ENCODE measurements around the gene RUSC2.
A peak's percentile ranks its signal among the peaks of the same experiment; 100 is the strongest.

Gene RUSC2

DNA sequence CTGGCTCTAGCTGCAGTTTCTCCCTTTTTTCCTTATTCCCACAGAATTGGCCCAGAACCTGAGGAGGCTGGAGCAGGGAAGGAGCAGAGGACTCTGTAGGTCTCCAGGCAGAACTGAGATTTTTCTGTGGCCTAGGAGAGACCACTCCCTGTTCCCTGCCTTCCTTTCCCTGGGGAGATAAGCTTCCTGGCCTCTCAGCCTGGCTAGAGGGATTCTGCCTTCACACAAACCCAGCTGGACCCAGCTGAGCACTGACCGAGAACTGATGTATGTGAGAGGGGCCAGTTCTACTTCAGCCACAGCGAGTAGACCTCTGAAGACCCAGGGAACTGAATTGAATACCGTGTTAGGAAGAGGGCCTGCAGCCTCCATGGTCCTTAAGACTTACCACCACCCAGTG, 48.0 kb downstream of the RUSC2 start:
- DNase-seq (ENCODE audit: low spot score), result no peak
- Histone ChIP-seq H3K4me1 (ENCODE audit: control insufficient read depth in 2 of 2, insufficient read depth in 1 of 2, low read depth in 1 of 2, low read length in 2 of 2) (peaks cover 9 to 20% of the 10 kb centered on the region in 2 donors), H3K79me1 (ENCODE audit: low read depth, low read length) (peaks cover 2% of the 10 kb centered on the region), H2BK120ac (ENCODE audit: low read depth, low read length) (no peak overlapping the region), H2BK12ac (ENCODE audit: low read length) (no peak overlapping the region), H3K23ac (ENCODE audit: low read depth, low read length, poor library complexity) (no peak overlapping the region), H3K27ac (replicated peaks; ENCODE audit: low read length) (peak overlapping the region; percentile 81), H4K91ac (ENCODE audit: low read depth, low read length, poor library complexity) (no peak overlapping the region), H3K9me3 (replicated peaks in 1 of 2; ENCODE audit: control insufficient read depth in 2 of 2, insufficient read depth in 1 of 2, low read depth in 1 of 2, low read length in 2 of 2) (no peaks in the 10 kb centered on the region), H2AK5ac (ENCODE audit: low read depth, low read length) (peak overlapping the region; percentile 13), H4K8ac (ENCODE audit: low read depth, low read length) (no peak overlapping the region), H3K18ac (ENCODE audit: low read length) (peak overlapping the region; percentile 44), H3K4me2 (ENCODE audit: insufficient read depth, low read length, poor library complexity, severe bottlenecking) (no peak overlapping the region), H3K4me3 (ENCODE audit: low read length in 2 of 2) (peak overlapping the region in 1 of 2 donors; percentile 70), H3K14ac (ENCODE audit: low read length) (peak overlapping the region; percentile 76), H2AFZ (ENCODE audit: low read length) (peak overlapping the region; percentile 90), H2BK5ac (ENCODE audit: low read length) (no peak overlapping the region), H3K4ac (ENCODE audit: low read length) (peak overlapping the region; percentile 19), H3K27me3 (ENCODE audit: control insufficient read depth in 3 of 3, insufficient read depth in 3 of 3, low read depth in 1 of 3, low read length in 3 of 3) (no peaks in the 10 kb centered on the region), H2BK15ac (ENCODE audit: low read length) (peak overlapping the region; percentile 5), H3K36me3 (replicated peaks in 1 of 2; ENCODE audit: control insufficient read depth in 2 of 2, insufficient read depth in 2 of 2, low read length in 2 of 2) (no peaks in the 10 kb centered on the region), H3K9ac (ENCODE audit: low read depth, low read length, poor library complexity) (peak overlapping the region; percentile 36)
- WGBS, 2 donors (ENCODE audit: extremely low coverage in 2 of 2, insufficient read length in 2 of 2, insufficient replicate concordance in 1 of 2), result no CpG with 5 or more reads among the region's 3 CpGs

DNA sequence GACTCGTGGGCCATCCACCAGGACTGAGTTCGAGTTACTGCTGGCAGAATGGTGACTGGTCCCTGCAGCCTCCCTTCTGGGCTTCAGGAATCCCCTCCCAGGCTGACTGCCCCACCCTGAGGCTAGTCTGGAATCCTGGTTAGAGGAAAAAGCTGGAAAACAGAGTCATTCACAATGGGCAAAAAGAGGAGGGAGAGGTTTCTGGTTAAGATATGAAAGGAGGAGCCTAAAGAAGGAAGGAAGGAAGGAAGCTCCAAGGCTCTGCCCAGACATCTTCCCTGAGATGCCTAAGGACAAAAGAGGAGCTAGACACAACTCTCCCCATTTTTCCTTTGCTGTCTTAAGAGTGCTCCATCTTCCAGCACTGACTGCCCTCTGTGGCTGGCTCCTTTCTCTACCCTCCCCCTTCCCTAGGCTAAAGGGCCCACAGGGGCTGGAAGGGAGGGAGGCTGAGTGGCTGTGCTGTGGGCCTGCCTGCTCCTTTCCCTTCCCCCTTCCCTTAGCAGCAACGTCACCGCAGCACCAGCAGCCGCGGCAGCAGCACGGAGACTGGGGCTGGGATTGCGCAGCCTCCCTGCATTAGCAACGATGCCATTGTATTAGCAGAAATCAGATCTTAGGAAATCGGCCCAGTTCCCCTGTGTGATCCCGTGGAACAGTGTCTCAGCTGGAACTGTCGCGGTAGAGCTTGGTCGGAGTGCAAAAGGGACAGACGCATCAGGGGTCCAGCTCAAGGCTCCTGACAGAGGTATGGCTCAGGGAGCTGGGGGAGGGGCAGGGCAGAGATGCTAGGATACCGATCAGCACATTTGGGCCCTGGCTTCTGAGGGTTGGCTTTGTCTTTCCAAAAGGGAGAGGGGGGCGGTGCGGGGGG, 48.7 kb downstream of the RUSC2 start:
- peaks cover 9 to 20% of the 10 kb centered on the region in 2 donors for H3K4me1 ChIP-seq (ENCODE audit: control insufficient read depth in 2 of 2, insufficient read depth in 1 of 2, low read depth in 1 of 2, low read length in 2 of 2)
- peak; percentile 57 for DNase-seq (ENCODE audit: low spot score)
- H3K14ac ChIP-seq (ENCODE audit: low read length), result peak overlapping the region; percentile 76
- H3K4me2 ChIP-seq (ENCODE audit: insufficient read depth, low read length, poor library complexity, severe bottlenecking), result peak overlapping the region; percentile 63
- H3K27ac ChIP-seq (replicated peaks; ENCODE audit: low read length), result peak overlapping the region; percentile 81
- no peak overlapping the region for H3K4ac ChIP-seq (ENCODE audit: low read length)
- H2BK15ac ChIP-seq (ENCODE audit: low read length), result no peak overlapping the region
- no peak overlapping the region for H2BK12ac ChIP-seq (ENCODE audit: low read length)
- H3K18ac ChIP-seq (ENCODE audit: low read length), result peak overlapping the region; percentile 44
- no peak overlapping the region for H2BK120ac ChIP-seq (ENCODE audit: low read depth, low read length)
- no peaks in the 10 kb centered on the region for H3K27me3 ChIP-seq (ENCODE audit: control insufficient read depth in 3 of 3, insufficient read depth in 3 of 3, low read depth in 1 of 3, low read length in 3 of 3)
- H3K36me3 ChIP-seq (replicated peaks in 1 of 2; ENCODE audit: control insufficient read depth in 2 of 2, insufficient read depth in 2 of 2, low read length in 2 of 2), result no peaks in the 10 kb centered on the region
- H3K9me3 ChIP-seq (replicated peaks in 1 of 2; ENCODE audit: control insufficient read depth in 2 of 2, insufficient read depth in 1 of 2, low read depth in 1 of 2, low read length in 2 of 2), result no peaks in the 10 kb centered on the region
- H2BK5ac ChIP-seq (ENCODE audit: low read length), result no peak overlapping the region
- H3K79me1 ChIP-seq (ENCODE audit: low read depth, low read length), result peaks cover 2% of the 10 kb centered on the region
- H4K91ac ChIP-seq (ENCODE audit: low read depth, low read length, poor library complexity), result no peak overlapping the region
- no peak overlapping the region for H3K23ac ChIP-seq (ENCODE audit: low read depth, low read length, poor library complexity)
- peak overlapping the region; percentile 22 for H3K9ac ChIP-seq (ENCODE audit: low read depth, low read length, poor library complexity)
- peak overlapping the region; percentile 70 to 80 for H3K4me3 ChIP-seq (ENCODE audit: low read length in 2 of 2)
- peak overlapping the region; percentile 90 for H2AFZ ChIP-seq (ENCODE audit: low read length)
- H4K8ac ChIP-seq (ENCODE audit: low read depth, low read length), result no peak overlapping the region
- peak overlapping the region; percentile 13 for H2AK5ac ChIP-seq (ENCODE audit: low read depth, low read length)
- no CpG with 5 or more reads among the region's 18 CpGs for WGBS, 2 donors (ENCODE audit: extremely low coverage in 2 of 2, insufficient read length in 2 of 2, insufficient replicate concordance in 1 of 2)

All from neuronal stem cell (in vitro differentiated cells).